Measurements from ENCODE around the gene UBB. TPM values are rescaled to one million over a fixed set of nuclear protein-coding genes. Genes with fewer than 3 reads are reported as not detected.
A peak's percentile ranks its signal among the peaks of the same experiment; 100 is the strongest.

UBB gene
- total RNA-seq, 1 experiment from 2014 or later = 1,609 TPM

GRCh38 chr17:16383216-16383615 is 2.3 kb downstream of the UBB start:
- Histone ChIP-seq H4K91ac (ENCODE audit: insufficient read length, low read depth, low read length) (no peak overlapping the region), H3K79me2 (ENCODE audit: insufficient read depth, low read length) (peaks cover 7% of the 10 kb centered on the region; the same call in 1 of the 2 replicates), H4K20me1 (ENCODE audit: control insufficient read depth, insufficient read depth, insufficient read length) (no peaks in the 10 kb centered on the region), H3K27ac (ENCODE audit: insufficient read length, low read depth, low read length) (no peak overlapping the region), H3K4ac (ENCODE audit: low read depth, low read length) (no peak overlapping the region), H2BK15ac (ENCODE audit: low read depth, low read length) (no peak overlapping the region), H3K14ac (ENCODE audit: insufficient read depth, low read length) (no peak overlapping the region), H2AK5ac (ENCODE audit: insufficient read length, low read length) (no peak overlapping the region), H4K8ac (replicated peaks; ENCODE audit: insufficient read length, low read depth, low read length) (no peak overlapping the region), H2BK5ac (ENCODE audit: insufficient read length, low read length) (no peak overlapping the region), H2AFZ (ENCODE audit: low read length) (no peak overlapping the region), H3K23me2 (ENCODE audit: insufficient read length, low read depth, low read length, poor library complexity, severe bottlenecking) (peaks cover 7% of the 10 kb centered on the region), H3K27me3 (ENCODE audit: insufficient read depth, low read length) (no peaks in the 10 kb centered on the region), H3K18ac (ENCODE audit: insufficient read length, low read depth, low read length) (no peak overlapping the region), H2BK12ac (ENCODE audit: insufficient read length, low read depth, low read length) (no peak overlapping the region), H3K9ac (ENCODE audit: extremely low read depth, insufficient read length, low read length) (no peak overlapping the region), H3K79me1 (ENCODE audit: insufficient read depth, low read depth, low read length, poor library complexity, severe bottlenecking) (peaks cover 3% of the 10 kb centered on the region), H3T11ph (ENCODE audit: low read length) (no peak overlapping the region), H4K5ac (ENCODE audit: insufficient read length, low read depth, low read length) (no peak overlapping the region), H3K4me1 (ENCODE audit: insufficient read depth, low read length) (0 out of 2 replicates have a peak, but pooled peaks cover 3% of the 10 kb centered on the region), H2BK120ac (ENCODE audit: low read depth, low read length, poor library complexity, severe bottlenecking) (no peak overlapping the region), H2BK20ac (ENCODE audit: low read depth, low read length, poor library complexity, severe bottlenecking) (no peak overlapping the region), H3K4me2 (ENCODE audit: insufficient read depth, insufficient read length, low read length) (no peak overlapping the region), H3K23ac (ENCODE audit: insufficient read length, low read depth, low read length) (no peak overlapping the region), H3K56ac (ENCODE audit: insufficient read length, low read depth, low read length) (no peak overlapping the region), H3K9me3 (ENCODE audit: control insufficient read depth, low read depth, low read length) (no peaks in the 10 kb centered on the region)
- peaks cover 24 to 29% (median 28%) of the 10 kb centered on the region in 3 experiments; a peak in 6 of 7 replicates for H3K36me3 Mint-ChIP-seq (ENCODE audit: insufficient read depth in 1 of 3, low read depth in 3 of 3)
- no peak for TF ChIP-seq CTCF (conservative IDR thresholded peaks at IDR 0.05)
- no peak for DNase-seq
- no CpG with 5 or more reads among the region's 4 CpGs for WGBS (ENCODE audit: extremely low coverage, insufficient read length, low lambda C conversion rate)
- H3K4me1 Mint-ChIP-seq = peaks cover 21 to 37% of the 10 kb centered on the region in 2 experiments
- peaks cover 2 to 3% of the 10 kb centered on the region in 2 experiments; a peak in 2 of 5 replicates for H3K9me3 Mint-ChIP-seq
- no peaks in the 10 kb centered on the region for H3K27me3 Mint-ChIP-seq (ENCODE audit: low read depth)
- H3K27ac Mint-ChIP-seq = peak overlapping the region in 1 of 3 experiments; percentile 58; a peak in 3 of 7 replicates
- H3K4me3 Mint-ChIP-seq = peak overlapping the region; percentile 55 to 83
